Fibroblast of lung (primary cell): Measurements from ENCODE around the gene KLHL8. TPM values are rescaled to one million over a fixed set of nuclear protein-coding genes. Genes with fewer than 3 reads are reported as not detected.

Source experiments
- DNase-seq, 2 donors: peaks; one replicate each; pipeline versions ENCODE4 v3.0.0 to v3.0.0-alpha.2; 2010; ENCODE audit warnings: low read depth in 2 of 2
- H2AFZ ChIP-seq: 2 replicates; pipeline ENCODE4 v1.5.1; 2012; ENCODE audit warnings: low read length, control low read depth, inconsistent platforms
- H3K27ac ChIP-seq: 2 replicates; pipeline ENCODE4 v1.5.1; 2011; ENCODE audit warnings: low read length, control low read depth; ENCODE audit not compliant: insufficient read depth
- H3K27me3 ChIP-seq: 2 replicates; pipeline ENCODE4 v1.5.1; 2011; ENCODE audit warnings: mild to moderate bottlenecking, low read length; ENCODE audit not compliant: control insufficient read depth, insufficient read depth
- H3K36me3 ChIP-seq: 2 replicates; pipeline ENCODE4 v1.5.1; 2011; ENCODE audit warnings: low read length; ENCODE audit not compliant: control insufficient read depth, insufficient read depth
- H3K4me1 ChIP-seq: 2 replicates; pipeline ENCODE4 v1.5.1; 2011; ENCODE audit warnings: low read length; ENCODE audit not compliant: control insufficient read depth, insufficient read depth; ENCODE audit errors: extremely low read depth
- H3K4me2 ChIP-seq: 2 replicates; pipeline ENCODE4 v1.5.1; 2011; ENCODE audit warnings: low read length, control low read depth; ENCODE audit not compliant: insufficient read depth; ENCODE audit errors: extremely low read depth
- H3K4me3 ChIP-seq, 4 experiments: fragments of 200-600 bp in 1 of 4; sonication (generic) in 1 of 4; replicated peaks in 1 of 4; 2 replicates each; pipeline ENCODE4 v1.5.1; 2011 to 2016; ENCODE audit warnings: low read length in 4 of 4, low read depth in 3 of 4, mild to moderate bottlenecking in 3 of 4, control low read depth in 2 of 4, inconsistent platforms in 1 of 4, mixed read lengths in 1 of 4; ENCODE audit not compliant: insufficient read depth in 1 of 4; ENCODE audit errors: control extremely low read depth in 1 of 4
- H3K79me2 ChIP-seq: 2 replicates; pipeline ENCODE4 v1.5.1; 2012; ENCODE audit warnings: mild to moderate bottlenecking, low read length, inconsistent platforms; ENCODE audit not compliant: control insufficient read depth, insufficient read depth
- H3K9ac ChIP-seq: 2 replicates; pipeline ENCODE4 v1.5.1; 2011; ENCODE audit warnings: mild to moderate bottlenecking, low read length, control low read depth; ENCODE audit not compliant: insufficient read depth
- H3K9me3 ChIP-seq: 2 replicates; pipeline ENCODE4 v1.5.1; 2012; ENCODE audit warnings: low read depth, low read length; ENCODE audit not compliant: control insufficient read depth, insufficient read depth
- H4K20me1 ChIP-seq: 2 replicates; pipeline ENCODE4 v1.5.1; 2011; ENCODE audit warnings: low read length; ENCODE audit not compliant: control insufficient read depth, insufficient read depth; ENCODE audit errors: extremely low read depth
- CTCF ChIP-seq, 2 donors: IDR thresholded peaks in 1 of 2; conservative IDR thresholded peaks in 1 of 2; 1 replicate in 1 of 2; 2 replicates in 1 of 2; pipeline ENCODE4 v1.5.1; 2011 to 2012; ENCODE audit warnings: low read length in 2 of 2, control low read depth in 1 of 2, inconsistent platforms in 1 of 2, low read depth in 1 of 2, mild to moderate bottlenecking in 1 of 2
- EZH2 ChIP-seq: IDR thresholded peaks from 2 replicates; pipeline ENCODE4 v1.5.1; 2012; ENCODE audit warnings: low read length, control low read depth, mild to moderate bottlenecking; ENCODE audit errors: missing control alignments
- polyA plus RNA-seq, 2 donors: library from polyadenylated mRNA; depleted of rRNA in 1 of 2; stranded (reverse) in 1 of 2; unstranded in 1 of 2; fragments of >200 nt; gene quantifications; 2 replicates each; pipeline ENCODE4 v1.2.1, GENCODE V29; 2011 to 2012; ENCODE audit warnings: missing spikeins in 1 of 2
- total RNA-seq: library from RNA; depleted of rRNA; stranded (reverse); fragments of >200 nt; gene quantifications from 2 replicates; pipeline ENCODE4 v1.2.1, GENCODE V29; 2014

Gene KLHL8
- total and polyA plus RNA-seq, 2 donors (not counting 1 experiment from before 2014, with no cell fraction given), result 8.8 to 15.7 TPM

- Histone ChIP-seq H4K20me1 (no peaks in the 10 kb centered on the region), H3K27me3 (no peaks in the 10 kb centered on the region), H3K4me3 (no peak overlapping the region), H3K36me3 (no peaks in the 10 kb centered on the region), H3K79me2 (peaks cover 2% of the 10 kb centered on the region), H2AFZ (no peak overlapping the region), H3K9ac (no peak overlapping the region), H3K4me1 (no peaks in the 10 kb centered on the region), H3K27ac (no peak overlapping the region), H3K4me2 (no peak overlapping the region), H3K9me3 (no peaks in the 10 kb centered on the region)
- TF ChIP-seq CTCF (conservative IDR thresholded peaks at IDR 0.05 in 1 of 2, IDR thresholded peaks at IDR 0.05 in 1 of 2; ENCODE audit: low read depth in 1 of 2, low read length in 2 of 2), result no peak
- TF ChIP-seq EZH2, result no peak
- DNase-seq, result no peak
Measured at GRCh38 chr4:87209696-87210095, 10.7 kb downstream of the KLHL8 start.

- Histone ChIP-seq H3K27me3 (no peaks in the 10 kb centered on the region), H3K4me3 (no peak overlapping the region), H3K36me3 (no peaks in the 10 kb centered on the region), H3K4me2 (no peak overlapping the region), H3K27ac (no peak overlapping the region), H2AFZ (no peak overlapping the region), H3K9me3 (no peaks in the 10 kb centered on the region), H4K20me1 (no peaks in the 10 kb centered on the region), H3K79me2 (peaks cover 2% of the 10 kb centered on the region), H3K4me1 (no peaks in the 10 kb centered on the region), H3K9ac (no peak overlapping the region)
- TF ChIP-seq EZH2 (no peak), CTCF (conservative IDR thresholded peaks at IDR 0.05 in 1 of 2, IDR thresholded peaks at IDR 0.05 in 1 of 2; ENCODE audit: low read depth in 1 of 2, low read length in 2 of 2) (no peak)
- DNase-seq, result no peak
Measured at GRCh38 chr4:87209182-87209581, 11.2 kb downstream of the KLHL8 start.

- Histone ChIP-seq H3K9me3 (no peaks in the 10 kb centered on the region), H3K4me1 (no peaks in the 10 kb centered on the region), H3K36me3 (no peaks in the 10 kb centered on the region), H3K27ac (no peak overlapping the region), H3K4me2 (no peak overlapping the region), H3K4me3 (no peak overlapping the region), H3K27me3 (no peaks in the 10 kb centered on the region), H2AFZ (no peak overlapping the region), H3K9ac (no peak overlapping the region), H4K20me1 (no peaks in the 10 kb centered on the region), H3K79me2 (peaks cover 2% of the 10 kb centered on the region)
- no peak for DNase-seq
- no peak for TF ChIP-seq EZH2
- no peak for TF ChIP-seq CTCF (conservative IDR thresholded peaks at IDR 0.05 in 1 of 2, IDR thresholded peaks at IDR 0.05 in 1 of 2; ENCODE audit: low read depth in 1 of 2, low read length in 2 of 2)
Measured at GRCh38 chr4:87204559-87204958, 15.9 kb downstream of the KLHL8 start.
